Ramos (cell line): ENCODE measurements around the gene DUSP3.

Source experiments
- in situ Hi-C: fragments of 300-500 bp; cut with MboI; formaldehyde crosslinking; loops from one replicate; pipeline ENCODE4 v1.14.3; 2022; ENCODE audit warnings: low sequenced_read_pairs; ENCODE audit not compliant: unreplicated experiment

Gene DUSP3

GRCh38 chr17:43778337-43779144 is at the start of gene DUSP3:
Gene DUSP3 (minus strand): TSS chr17:43778977. CDS start chr17:43778924, 53 bp downstream.
- in situ Hi-C loops, result no loop called here

GRCh38 chr17:43827596-43827995 is 48.8 kb upstream of the DUSP3 start:
- in situ Hi-C loops, result no loop called here

- in situ Hi-C loops, result no loop called here
Measured at GRCh38 chr17:43826206-43826605, 47.4 kb upstream of the DUSP3 start.

GRCh38 chr17:43825567-43825966 is 46.8 kb upstream of the DUSP3 start:
- in situ Hi-C loops, result no loop called here

- in situ Hi-C loops, result no loop called here
Measured at GRCh38 chr17:43823350-43824084, 44.7 kb upstream of the DUSP3 start.

- in situ Hi-C loops, result no loop called here
Measured at GRCh38 chr17:43822570-43823190, 43.9 kb upstream of the DUSP3 start.

GRCh38 chr17:43820759-43821158 is 42.0 kb upstream of the DUSP3 start:
- in situ Hi-C loops, result no loop called here

- in situ Hi-C loops, result no loop called here
Measured at GRCh38 chr17:43818966-43819365, 40.2 kb upstream of the DUSP3 start.

- in situ Hi-C loops, result no loop called here
Measured at GRCh38 chr17:43817826-43818225, 39.0 kb upstream of the DUSP3 start.

- in situ Hi-C loops, result no loop called here
Measured at GRCh38 chr17:43816336-43817320, 37.9 kb upstream of the DUSP3 start.

- in situ Hi-C loops, result no loop called here
Measured at GRCh38 chr17:43814714-43815113, 35.9 kb upstream of the DUSP3 start.

- in situ Hi-C loops, result no loop called here
Measured at GRCh38 chr17:43814026-43814425, 35.2 kb upstream of the DUSP3 start.

- in situ Hi-C loops, result no loop called here
Measured at GRCh38 chr17:43813386-43813785, 34.6 kb upstream of the DUSP3 start.

GRCh38 chr17:43812396-43813265 is 33.9 kb upstream of the DUSP3 start:
- in situ Hi-C loops, result no loop called here

- in situ Hi-C loops, result no loop called here
Measured at GRCh38 chr17:43810823-43811222, 32.0 kb upstream of the DUSP3 start.

- in situ Hi-C loops, result no loop called here
Measured at GRCh38 chr17:43810226-43810715, 31.5 kb upstream of the DUSP3 start.

- in situ Hi-C loops, result no loop called here
Measured at GRCh38 chr17:43809121-43809520, 30.3 kb upstream of the DUSP3 start.

- in situ Hi-C loops, result no loop called here
Measured at GRCh38 chr17:43808076-43808475, 29.3 kb upstream of the DUSP3 start.

- in situ Hi-C loops, result no loop called here
Measured at GRCh38 chr17:43805117-43805516, 26.3 kb upstream of the DUSP3 start.
